K562 (cell line): ENCODE data around the gene SGMS1. TPM values are rescaled to one million over a fixed set of nuclear protein-coding genes. Genes with fewer than 3 reads are reported as not detected.

Experiments used
- EGR1 ChIP-seq: fragments of 450-650 bp; conservative IDR thresholded peaks from 2 replicates; pipeline ENCODE4 v1.6.1; 2017; ENCODE audit warnings: mild to moderate bottlenecking
- FOSL1 ChIP-seq: fragments of 200-800 bp; sonication (Bioruptor generic); conservative IDR thresholded peaks from 2 replicates; pipeline ENCODE4 v1.6.1; 2016; ENCODE audit warnings: missing genetic modification characterization, missing compliant biosample characterization
- FOXA1 ChIP-seq: fragments of 450-650 bp; IDR thresholded peaks from 2 replicates; pipeline ENCODE4 v1.6.1; 2016; ENCODE audit warnings: mild to moderate bottlenecking, borderline replicate concordance
- FOXJ2 ChIP-seq: fragments of 200-800 bp; sonication (Bioruptor generic); IDR thresholded peaks from 2 replicates; pipeline ENCODE4 v1.6.1; 2016; ENCODE audit warnings: missing genetic modification characterization, missing compliant biosample characterization
- HDAC3 ChIP-seq: fragments of 450-650 bp; IDR thresholded peaks from 2 replicates; pipeline ENCODE4 v1.6.1; 2018; ENCODE audit warnings: borderline replicate concordance, mild to moderate bottlenecking, moderate library complexity; ENCODE audit not compliant: partially characterized antibody
- HDGF ChIP-seq: fragments of 450-650 bp; IDR thresholded peaks from 2 replicates; pipeline ENCODE4 v1.6.1; 2016
- MAFF ChIP-seq: IDR thresholded peaks from 2 replicates; pipeline ENCODE4 v1.6.1; 2012; ENCODE audit warnings: low read length, improper control_type of control experiment
- MAFG ChIP-seq: fragments of 450-650 bp; conservative IDR thresholded peaks from 2 replicates; pipeline ENCODE4 v1.6.1; 2016; ENCODE audit warnings: missing genetic modification characterization, missing compliant biosample characterization
- MYNN ChIP-seq, 2 experiments: sonication (generic); formaldehyde crosslinking in 1 of 2; IDR thresholded peaks; 2 replicates each; pipeline versions ENCODE4 v1.5.0 to v1.6.1; 2016 to 2020; ENCODE audit warnings: antibody characterized with exemption in 1 of 2, missing genetic modification reagents in 1 of 2
- SMARCE1 ChIP-seq: fragments of 450-650 bp; IDR thresholded peaks from 2 replicates; pipeline ENCODE4 v1.7.1; 2016; ENCODE audit warnings: mild to moderate bottlenecking
- ZKSCAN3 ChIP-seq: fragments of 250-450 bp; sonication (Bioruptor Pico); IDR thresholded peaks from 2 replicates; pipeline ENCODE4 v1.4.0; 2020
- polyA plus RNA-seq, 8 experiments: library from polyadenylated mRNA; depleted of rRNA in 4 of 8; stranded (reverse) in 5 of 8; unstranded in 3 of 8; fragments of >200 nt; fragmentation: Nextera tagmentation in 2 of 8; fragmentation: Illumina TruSeq in 1 of 8; extraction: Ambion mirVana in 2 of 8; extraction: Trizol in 1 of 8; gene quantifications; 2 replicates each; pipeline versions ENCODE4 v1.2.1 to v1.2.3, GENCODE V29; 2011 to 2014; ENCODE audit warnings: inconsistent platforms in 1 of 8, missing spikeins in 1 of 8
- total RNA-seq, 7 experiments: library from RNA; depleted of rRNA in 6 of 7; stranded (reverse); fragments of >200 nt in 6 of 7; fragmentation: Illumina TruSeq in 2 of 7; extraction: Trizol in 2 of 7; gene quantifications; 2 replicates each; pipeline versions ENCODE4 v1.2.1 to v1.2.3, GENCODE V29; 2011 to 2021; ENCODE audit warnings: low replicate concordance in 1 of 7
- TF ChIP-seq, protein P1 (sequence below): fragments of 450-650 bp; IDR thresholded peaks from 2 replicates; pipeline ENCODE4 v1.6.1; 2017; ENCODE audit warnings: antibody characterized with exemption, mild to moderate bottlenecking
- TF ChIP-seq, protein P2 (sequence below): fragments of 450-650 bp; IDR thresholded peaks from 2 replicates; pipeline ENCODE4 v1.6.1; 2016; ENCODE audit warnings: missing biosample characterization, missing genetic modification characterization

The SGMS1 gene
- total and polyA plus RNA-seq, 9 of the 15 experiments (the other 6 are each of a cell fraction or from before 2014, with no cell fraction given) = 22.6 to 232 (median 82.2) TPM

DNA sequence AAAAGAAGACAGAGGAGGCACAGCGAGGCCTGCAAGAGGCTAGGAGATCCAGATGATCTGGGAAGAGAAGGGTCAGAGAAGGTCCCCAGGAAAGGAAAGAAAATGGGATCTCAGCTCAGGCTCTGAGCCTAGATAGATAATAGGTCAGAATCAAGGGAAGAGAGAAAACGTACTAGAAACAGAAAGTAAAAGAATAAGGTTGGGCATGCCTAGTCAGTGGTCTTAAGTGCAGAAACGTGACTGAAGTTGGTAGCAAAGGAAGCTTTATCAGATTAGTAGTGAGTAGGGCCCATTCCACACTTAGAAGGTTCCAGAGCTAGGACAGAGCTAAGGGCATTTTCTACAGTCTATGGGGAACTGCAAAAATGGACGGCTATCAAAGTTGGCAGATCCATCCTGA is 287.6 kb downstream of the SGMS1 start (continued):
- TF ChIP-seq, protein P1, sequence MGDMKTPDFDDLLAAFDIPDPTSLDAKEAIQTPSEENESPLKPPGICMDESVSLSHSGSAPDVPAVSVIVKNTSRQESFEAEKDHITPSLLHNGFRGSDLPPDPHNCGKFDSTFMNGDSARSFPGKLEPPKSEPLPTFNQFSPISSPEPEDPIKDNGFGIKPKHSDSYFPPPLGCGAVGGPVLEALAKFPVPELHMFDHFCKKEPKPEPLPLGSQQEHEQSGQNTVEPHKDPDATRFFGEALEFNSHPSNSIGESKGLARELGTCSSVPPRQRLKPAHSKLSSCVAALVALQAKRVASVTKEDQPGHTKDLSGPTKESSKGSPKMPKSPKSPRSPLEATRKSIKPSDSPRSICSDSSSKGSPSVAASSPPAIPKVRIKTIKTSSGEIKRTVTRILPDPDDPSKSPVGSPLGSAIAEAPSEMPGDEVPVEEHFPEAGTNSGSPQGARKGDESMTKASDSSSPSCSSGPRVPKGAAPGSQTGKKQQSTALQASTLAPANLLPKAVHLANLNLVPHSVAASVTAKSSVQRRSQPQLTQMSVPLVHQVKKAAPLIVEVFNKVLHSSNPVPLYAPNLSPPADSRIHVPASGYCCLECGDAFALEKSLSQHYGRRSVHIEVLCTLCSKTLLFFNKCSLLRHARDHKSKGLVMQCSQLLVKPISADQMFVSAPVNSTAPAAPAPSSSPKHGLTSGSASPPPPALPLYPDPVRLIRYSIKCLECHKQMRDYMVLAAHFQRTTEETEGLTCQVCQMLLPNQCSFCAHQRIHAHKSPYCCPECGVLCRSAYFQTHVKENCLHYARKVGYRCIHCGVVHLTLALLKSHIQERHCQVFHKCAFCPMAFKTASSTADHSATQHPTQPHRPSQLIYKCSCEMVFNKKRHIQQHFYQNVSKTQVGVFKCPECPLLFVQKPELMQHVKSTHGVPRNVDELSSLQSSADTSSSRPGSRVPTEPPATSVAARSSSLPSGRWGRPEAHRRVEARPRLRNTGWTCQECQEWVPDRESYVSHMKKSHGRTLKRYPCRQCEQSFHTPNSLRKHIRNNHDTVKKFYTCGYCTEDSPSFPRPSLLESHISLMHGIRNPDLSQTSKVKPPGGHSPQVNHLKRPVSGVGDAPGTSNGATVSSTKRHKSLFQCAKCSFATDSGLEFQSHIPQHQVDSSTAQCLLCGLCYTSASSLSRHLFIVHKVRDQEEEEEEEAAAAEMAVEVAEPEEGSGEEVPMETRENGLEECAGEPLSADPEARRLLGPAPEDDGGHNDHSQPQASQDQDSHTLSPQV = no peak
- no peak for TF ChIP-seq MAFF
- no peak for TF ChIP-seq FOXA1
- no peak for TF ChIP-seq HDAC3
- TF ChIP-seq EGR1 = no peak
- peak; percentile 30 for TF ChIP-seq FOSL1 (tag)
- TF ChIP-seq MYNN (IDR thresholded peaks at IDR 0.05) = no peak
- TF ChIP-seq MYNN (CRISPR knock-in tag; IDR thresholded peaks at IDR 0.05) = no peak
- no peak for TF ChIP-seq ZKSCAN3 (CRISPR knock-in tag)
- TF ChIP-seq, protein P2, sequence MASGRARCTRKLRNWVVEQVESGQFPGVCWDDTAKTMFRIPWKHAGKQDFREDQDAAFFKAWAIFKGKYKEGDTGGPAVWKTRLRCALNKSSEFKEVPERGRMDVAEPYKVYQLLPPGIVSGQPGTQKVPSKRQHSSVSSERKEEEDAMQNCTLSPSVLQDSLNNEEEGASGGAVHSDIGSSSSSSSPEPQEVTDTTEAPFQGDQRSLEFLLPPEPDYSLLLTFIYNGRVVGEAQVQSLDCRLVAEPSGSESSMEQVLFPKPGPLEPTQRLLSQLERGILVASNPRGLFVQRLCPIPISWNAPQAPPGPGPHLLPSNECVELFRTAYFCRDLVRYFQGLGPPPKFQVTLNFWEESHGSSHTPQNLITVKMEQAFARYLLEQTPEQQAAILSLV (tag) = no peak
- peak; percentile 21; the same call in 1 of the 2 replicates for TF ChIP-seq MAFG (tag)
- TF ChIP-seq SMARCE1 = no peak
- peak; percentile 10; the same call in 1 of the 2 replicates for TF ChIP-seq FOXJ2 (tag)
- TF ChIP-seq HDGF = 0 out of 2 replicates have a peak, but pooled peaks have one; percentile 45
